HCEC 1CT (cell line): ENCODE measurements around the gene TNK1.

Experiments used
- DNase-seq: peaks from one replicate; pipeline ENCODE4 v3.0.0-alpha.2; 2017

TNK1 gene

GRCh38 chr17:7437369-7437863 is 56.5 kb downstream of the TNK1 start:
- DNase-seq = no peak

GRCh38 chr17:7437950-7438614 is 57.2 kb downstream of the TNK1 start:
- no peak for DNase-seq

GRCh38 chr17:7438656-7439460 is 58.0 kb downstream of the TNK1 start:
- no peak for DNase-seq
